Amniotic epithelial cell (primary cell): ENCODE results near the gene FEZF1.

Experiments used
- DNase-seq: peaks from one replicate; pipeline ENCODE4 v3.0.0-alpha.2; 2010; ENCODE audit warnings: low read depth

FEZF1 gene

GRCh38 chr7:122304319-122304975 is at the start of gene FEZF1:
FEZF1 (minus strand) TSS chr7:122304750; CDS start chr7:122304437, 313 bp downstream.
- no peak for DNase-seq

GRCh38 chr7:122352454-122352853 is 47.9 kb upstream of the FEZF1 start:
- DNase-seq, result no peak

DNA sequence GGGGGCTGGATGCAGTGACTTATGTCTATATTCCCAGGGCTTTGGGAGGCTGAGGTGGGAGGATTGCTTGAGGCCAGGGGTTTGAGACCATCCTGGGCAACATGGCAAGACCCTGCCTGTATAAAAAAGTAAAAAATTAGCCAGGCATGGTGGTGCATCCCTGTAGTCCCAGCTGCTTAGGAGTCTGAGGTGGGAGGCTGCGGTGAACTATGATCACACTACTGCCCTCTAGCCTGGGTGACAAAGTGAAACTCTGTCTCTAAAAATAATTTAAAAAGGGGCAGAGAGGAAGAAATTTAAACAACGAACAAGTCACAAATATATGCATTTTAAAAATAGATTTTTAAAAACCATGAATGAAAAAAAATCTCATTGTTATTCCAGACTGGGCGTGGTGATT is 46.2 kb upstream of the FEZF1 start:
- DNase-seq, result no peak

DNA sequence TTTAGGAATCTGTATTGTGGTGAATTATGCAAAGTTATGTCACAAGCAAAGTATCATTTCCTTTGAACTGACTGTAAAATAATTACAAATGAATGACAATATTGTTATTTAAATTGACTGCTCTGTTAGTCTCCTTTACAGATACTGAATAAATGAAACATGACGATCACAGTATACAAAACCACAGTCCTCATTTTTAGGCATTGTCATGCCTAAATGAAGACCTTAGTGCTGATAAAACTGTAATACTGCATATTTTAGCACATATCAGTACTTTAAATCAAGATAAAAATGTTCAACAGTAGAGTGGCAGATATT is 39.7 kb upstream of the FEZF1 start:
- DNase-seq, result no peak

- no peak for DNase-seq
These were observed 39.2 kb upstream of the FEZF1 start for GRCh38 chr7:122343601-122344302.

- no peak for DNase-seq
These were observed 35.9 kb upstream of the FEZF1 start for GRCh38 chr7:122340427-122340826.

- DNase-seq, result no peak
These were observed 34.8 kb upstream of the FEZF1 start for GRCh38 chr7:122339145-122339904.

GRCh38 chr7:122337011-122337410 is 32.5 kb upstream of the FEZF1 start:
- no peak for DNase-seq

DNA sequence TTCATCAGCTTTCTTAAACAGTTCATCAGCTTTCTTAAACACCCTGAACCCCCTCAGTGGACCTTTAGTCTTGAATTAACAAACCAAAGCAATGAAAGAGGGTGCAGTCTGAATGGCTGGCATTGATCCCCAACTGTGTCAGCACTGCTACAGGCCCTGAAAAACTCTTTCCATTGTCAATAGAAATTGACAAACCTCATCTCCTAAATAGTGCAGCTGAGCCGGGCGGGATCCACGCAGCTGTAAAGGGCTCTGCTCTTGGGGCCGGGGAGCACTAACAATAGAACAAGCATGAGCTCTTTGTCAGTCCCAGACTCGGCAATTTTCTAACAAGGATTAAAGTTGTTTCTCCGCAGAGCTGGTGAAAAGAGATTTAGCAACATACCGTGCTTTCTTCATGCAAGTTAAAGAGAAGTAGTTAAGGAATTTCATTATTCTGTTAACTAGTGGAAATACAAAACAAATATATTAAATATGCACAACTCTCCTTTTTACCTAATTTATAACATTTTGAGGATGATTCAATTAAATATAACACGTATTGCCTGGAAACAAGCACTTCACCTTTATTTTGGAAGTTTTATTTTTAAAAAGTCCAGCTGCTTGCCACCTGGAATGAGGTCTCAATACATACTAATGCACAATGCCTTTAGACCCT is 24.7 kb upstream of the FEZF1 start:
- no peak for DNase-seq

DNA sequence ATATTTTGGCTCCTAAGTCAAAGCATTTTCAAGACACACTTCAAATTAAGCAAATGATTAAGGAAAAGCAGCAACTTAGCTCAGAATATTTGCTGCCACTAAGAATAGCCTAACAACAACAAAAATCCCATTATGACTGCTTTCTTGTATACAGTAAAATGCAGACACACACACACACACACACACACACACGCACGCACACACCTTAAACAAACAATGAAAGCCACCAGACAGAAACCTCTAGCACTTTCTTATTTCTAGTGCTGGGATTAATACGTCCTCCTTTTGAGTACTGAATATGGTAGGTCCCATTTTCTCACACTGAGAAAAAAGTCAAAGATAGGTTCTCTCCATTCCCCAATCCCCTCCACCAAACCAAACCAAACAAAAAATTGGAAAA is 23.4 kb upstream of the FEZF1 start:
- DNase-seq, result no peak

DNA sequence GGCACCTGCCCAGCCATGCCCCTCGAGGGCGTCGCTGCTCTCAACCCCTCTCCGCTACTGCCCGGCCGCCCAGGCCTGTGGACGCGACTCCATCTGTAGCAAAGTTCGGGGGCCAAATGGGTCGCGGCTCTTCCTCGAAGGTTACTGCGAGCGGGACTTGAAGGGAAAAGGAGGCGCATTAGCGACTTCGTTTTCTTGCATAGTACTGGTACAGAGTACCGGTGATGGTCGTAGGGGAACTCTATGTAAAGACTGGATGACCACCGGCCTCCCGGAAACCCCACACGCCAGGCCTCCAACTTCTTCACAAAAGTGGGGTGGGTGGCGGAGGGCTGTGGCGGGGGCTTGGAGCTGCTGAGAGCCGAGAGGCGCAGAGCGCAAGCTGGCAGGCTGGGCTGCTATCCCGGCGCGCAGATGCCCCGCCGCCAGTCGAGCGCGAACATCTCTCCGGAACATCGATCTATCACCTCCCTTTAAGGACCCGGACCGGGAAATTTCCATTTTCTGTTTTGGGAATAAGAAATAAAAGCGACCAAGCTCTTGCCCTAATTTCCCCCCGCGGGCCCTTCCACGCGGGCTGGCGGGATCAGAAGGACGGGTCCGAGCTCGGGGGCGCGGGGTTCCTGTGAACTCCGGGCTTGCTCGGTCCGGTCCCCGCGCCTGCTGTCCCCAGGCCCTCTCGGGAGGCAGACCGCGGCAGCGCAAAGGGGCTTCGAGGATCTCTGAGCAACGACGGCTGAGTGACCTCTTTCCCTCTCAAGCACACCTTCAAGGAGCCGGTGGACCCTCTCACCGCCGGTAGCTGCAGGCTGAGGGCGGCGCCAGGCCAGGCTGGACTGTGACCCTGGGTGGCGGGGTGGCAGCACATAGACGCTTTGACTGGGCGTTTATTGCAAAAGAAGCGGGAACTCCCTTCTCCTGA is 12.2 kb upstream of the FEZF1 start:
- no peak for DNase-seq

DNA sequence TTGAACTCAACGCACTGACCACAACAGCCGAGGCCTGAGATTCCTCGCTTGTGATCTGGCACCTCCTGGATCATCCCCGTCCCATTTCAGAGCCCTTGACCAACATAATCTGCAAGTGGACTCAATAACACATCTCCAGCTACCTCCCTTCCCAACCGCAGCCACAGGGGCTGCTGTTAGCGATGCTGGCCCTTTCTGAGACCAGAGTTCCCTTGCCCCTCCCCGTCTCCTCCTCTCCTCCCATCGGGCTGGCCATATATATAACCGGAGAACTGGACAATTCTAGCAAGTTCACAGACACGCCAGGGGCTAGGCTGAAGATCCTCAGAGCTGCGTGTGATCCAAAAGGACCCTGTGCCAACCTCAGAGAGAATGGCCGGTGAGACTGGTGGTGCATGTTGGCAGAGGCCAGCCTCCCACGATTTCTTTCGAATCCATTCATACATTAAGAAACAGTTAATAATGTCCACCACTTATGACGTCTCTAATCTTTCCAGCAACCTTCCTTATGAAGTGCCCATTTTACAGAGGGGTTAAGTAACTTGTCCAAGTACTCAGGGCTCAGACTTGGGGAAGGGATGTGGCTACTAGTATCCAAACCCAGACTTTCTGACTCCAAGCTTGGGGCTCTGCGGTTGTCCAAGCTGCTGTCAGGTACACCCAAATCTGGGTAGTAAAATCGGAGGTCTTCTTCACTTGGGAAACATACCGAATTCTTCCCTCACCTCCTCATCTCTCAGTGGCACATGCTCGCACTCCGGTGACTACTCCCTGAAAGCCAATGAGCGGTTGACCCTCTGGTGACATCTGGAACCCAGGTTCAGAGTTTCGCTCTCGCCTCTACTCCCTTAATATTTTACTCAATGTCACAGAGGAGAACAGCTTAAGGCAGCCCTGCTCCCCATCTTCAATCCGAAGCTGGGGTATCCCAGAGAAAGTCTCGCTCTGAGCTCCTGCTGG is 11.2 kb upstream of the FEZF1 start:
- no peak for DNase-seq

DNA sequence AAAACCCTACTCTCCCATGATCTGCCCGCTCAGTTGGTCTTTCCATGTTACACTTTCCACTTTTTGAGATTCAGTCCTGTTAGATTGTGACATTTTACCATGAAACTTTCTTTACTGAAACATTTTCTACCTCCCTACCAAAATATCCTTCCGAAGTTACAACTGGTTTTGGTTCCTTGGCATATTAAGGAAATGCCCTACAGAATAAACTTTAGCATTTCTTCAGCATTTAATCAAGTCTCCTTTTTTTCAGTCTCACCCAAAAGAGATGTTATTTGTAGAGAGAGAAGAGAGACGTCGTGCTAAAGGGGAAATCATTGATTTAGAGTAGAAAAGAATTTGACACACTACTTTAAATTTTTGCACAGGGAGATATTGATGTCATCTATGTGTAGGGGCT is 9.7 kb upstream of the FEZF1 start:
- DNase-seq, result no peak

DNA sequence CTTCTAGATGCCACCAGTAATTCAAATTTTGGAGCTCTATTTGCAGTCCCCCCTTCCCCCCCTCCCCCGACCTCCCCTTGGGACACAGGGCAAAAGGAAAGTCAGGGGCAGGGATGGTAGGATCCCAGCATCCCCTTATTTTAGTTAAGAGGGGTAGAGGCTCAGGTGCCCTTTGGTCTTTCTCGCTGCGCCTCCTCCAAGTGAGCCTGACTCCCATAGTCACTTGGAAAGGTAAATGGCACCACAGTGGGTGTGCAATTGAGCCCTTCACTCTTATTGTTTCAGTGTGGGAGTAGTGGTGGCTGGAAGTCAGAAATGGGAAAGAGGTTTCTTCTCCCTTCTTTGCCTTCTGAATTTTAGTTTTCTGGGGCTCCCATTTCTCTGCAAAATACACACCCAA is 8.2 kb upstream of the FEZF1 start:
- no peak for DNase-seq

DNA sequence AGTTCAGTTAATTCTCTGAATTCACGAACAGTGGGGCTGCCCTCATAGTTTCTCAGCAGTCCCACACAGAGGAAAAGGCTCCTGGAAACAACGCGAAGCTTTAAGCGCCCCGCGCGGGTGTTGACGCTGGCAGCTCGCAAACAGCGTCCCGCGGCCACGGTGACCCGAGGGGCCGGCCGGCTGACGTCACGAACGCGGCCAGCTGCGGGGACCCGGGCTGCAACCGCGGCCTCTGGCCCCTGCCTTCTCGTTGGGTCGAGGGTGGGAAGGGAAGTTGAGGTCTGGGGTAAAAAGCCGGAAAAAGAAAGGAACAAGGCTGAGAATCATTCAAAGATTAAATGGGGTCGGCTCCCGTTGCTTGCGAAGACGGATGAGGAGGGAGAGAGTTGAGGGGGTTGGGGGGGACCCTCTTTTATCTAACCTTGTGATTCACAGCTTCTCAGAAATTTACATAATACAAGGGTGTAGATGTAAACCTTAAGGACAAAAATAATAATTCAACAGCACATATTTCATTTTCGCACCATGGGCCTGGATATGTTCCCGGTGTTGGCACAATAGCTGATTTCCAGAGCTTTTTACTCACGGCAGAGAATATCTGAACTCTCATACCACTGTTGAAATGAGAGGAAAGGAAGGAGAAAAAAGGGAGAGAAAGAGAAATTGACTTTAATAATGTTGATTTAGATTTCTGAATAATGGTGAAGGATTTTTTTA is 7.3 kb upstream of the FEZF1 start:
- DNase-seq, result no peak

DNA sequence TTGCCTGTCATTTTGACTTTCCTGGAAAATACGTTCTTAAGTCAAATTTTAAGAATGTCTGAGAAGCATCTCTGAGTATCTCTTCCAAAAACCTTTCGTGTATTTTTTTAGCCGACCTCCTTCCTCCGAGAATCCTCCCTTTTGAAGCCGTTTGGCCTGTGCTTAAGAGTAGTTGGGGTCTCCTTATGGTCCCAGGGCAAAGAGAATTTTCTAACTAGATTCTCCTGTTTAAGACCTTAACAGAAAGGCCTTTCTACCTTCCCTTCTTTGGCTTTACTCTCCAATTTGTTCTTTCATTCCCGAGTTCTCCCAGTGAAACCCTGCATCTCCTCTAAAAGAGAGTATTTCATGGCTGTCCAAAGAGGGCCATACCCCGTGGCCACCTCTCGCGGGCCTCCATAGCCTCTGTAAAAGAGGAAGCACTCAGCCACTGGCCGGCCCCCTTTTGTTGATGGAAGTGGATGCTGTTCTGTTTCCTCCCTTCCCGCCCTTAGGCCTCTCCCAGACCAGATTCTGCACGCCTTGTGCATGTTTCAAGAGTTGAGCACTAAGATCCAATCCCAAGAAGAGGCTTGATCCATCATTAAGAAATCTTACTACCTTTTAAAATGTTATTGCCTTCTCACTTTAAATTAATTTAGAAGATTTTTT is 6.6 kb upstream of the FEZF1 start:
- DNase-seq, result no peak

GRCh38 chr7:122310119-122311021 is 5.8 kb upstream of the FEZF1 start:
- no peak for DNase-seq

DNA sequence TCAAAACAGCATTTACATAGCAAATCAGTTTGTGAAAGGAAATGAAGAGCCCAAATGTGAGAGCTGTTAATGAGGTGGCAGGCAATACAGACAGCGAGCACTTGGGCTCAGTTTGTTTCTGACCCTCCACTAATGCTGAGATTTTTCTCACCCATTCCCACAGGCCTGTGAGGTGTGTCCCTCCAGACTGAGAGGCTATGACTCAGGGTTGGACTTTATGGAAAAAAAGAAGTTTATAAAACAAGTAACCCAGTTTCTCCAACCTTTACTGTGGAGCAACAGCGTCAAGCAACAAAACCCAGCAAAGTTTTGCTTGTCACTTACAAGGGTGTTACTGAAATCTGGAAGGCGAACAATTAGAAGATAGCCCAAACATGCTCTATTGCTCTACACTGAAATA is 4.9 kb upstream of the FEZF1 start:
- no peak for DNase-seq
